Lower leg skin (tissue), 3 donors: Measurements from ENCODE around the gene CDH16.

Source experiments
- POLR2A ChIP-seq, 2 donors: fragments of 450-650 bp; IDR thresholded peaks; one replicate each; pipeline ENCODE4 v1.6.1; 2016 to 2017; ENCODE audit warnings: antibody characterized with exemption in 2 of 2, mild to moderate bottlenecking in 1 of 2, moderate library complexity in 1 of 2
- TF ChIP-seq, protein P1 (sequence below), 3 donors: fragments of 450-650 bp; IDR thresholded peaks; one replicate each; pipeline ENCODE4 v1.5.1; 2016; ENCODE audit warnings: antibody characterized with exemption in 3 of 3, mild to moderate bottlenecking in 3 of 3, moderate library complexity in 2 of 3

DNA sequence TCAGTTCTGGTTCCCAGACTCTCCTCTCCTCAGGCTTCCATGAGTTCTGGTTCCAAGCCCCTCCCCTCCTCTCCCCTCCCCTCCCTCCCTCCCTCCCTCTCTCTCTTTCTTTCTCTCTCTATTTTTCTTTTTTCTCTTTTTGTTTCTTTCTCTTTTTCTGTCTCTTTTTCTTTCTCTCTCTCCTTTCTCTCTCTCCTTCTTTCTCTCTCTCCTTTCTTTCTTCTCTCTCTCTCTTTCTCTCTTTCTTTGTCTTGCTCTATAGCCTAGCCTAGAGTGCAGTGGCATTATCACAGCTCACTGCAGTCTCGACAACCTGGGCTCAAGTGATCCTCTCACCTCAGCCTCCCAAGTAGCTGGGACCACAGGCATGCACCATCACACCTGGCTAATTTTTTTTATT, 41.6 kb upstream of the CDH16 start:
- TF ChIP-seq, protein P1, sequence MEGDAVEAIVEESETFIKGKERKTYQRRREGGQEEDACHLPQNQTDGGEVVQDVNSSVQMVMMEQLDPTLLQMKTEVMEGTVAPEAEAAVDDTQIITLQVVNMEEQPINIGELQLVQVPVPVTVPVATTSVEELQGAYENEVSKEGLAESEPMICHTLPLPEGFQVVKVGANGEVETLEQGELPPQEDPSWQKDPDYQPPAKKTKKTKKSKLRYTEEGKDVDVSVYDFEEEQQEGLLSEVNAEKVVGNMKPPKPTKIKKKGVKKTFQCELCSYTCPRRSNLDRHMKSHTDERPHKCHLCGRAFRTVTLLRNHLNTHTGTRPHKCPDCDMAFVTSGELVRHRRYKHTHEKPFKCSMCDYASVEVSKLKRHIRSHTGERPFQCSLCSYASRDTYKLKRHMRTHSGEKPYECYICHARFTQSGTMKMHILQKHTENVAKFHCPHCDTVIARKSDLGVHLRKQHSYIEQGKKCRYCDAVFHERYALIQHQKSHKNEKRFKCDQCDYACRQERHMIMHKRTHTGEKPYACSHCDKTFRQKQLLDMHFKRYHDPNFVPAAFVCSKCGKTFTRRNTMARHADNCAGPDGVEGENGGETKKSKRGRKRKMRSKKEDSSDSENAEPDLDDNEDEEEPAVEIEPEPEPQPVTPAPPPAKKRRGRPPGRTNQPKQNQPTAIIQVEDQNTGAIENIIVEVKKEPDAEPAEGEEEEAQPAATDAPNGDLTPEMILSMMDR (IDR thresholded peaks at IDR 0.05): no peak
- TF ChIP-seq POLR2A (IDR thresholded peaks at IDR 0.05): no peak
